HepG2 (cell line): ENCODE results near the gene COPS4. TPM values are rescaled to one million over a fixed set of nuclear protein-coding genes. Genes with fewer than 3 reads are reported as not detected.

Experiments used
- ATF7 ChIP-seq, 2 experiments: fragments of 450-650 bp in 1 of 2; sonication (generic) in 1 of 2; formaldehyde crosslinking in 1 of 2; IDR thresholded peaks; 2 replicates each; pipeline versions ENCODE4 v1.4.0 to v1.6.1; 2016 to 2020; ENCODE audit warnings: antibody characterized with exemption in 1 of 2, mild to moderate bottlenecking in 1 of 2, missing genetic modification reagents in 1 of 2
- IRF1 ChIP-seq: sonication (generic); formaldehyde crosslinking; IDR thresholded peaks from 2 replicates; pipeline ENCODE4 v1.4.0; 2020; ENCODE audit warnings: low read depth, mild to moderate bottlenecking, missing genetic modification reagents
- KLF6 ChIP-seq: IDR thresholded peaks from 2 replicates; pipeline ENCODE4 v1.8.0; 2016; ENCODE audit warnings: missing biosample characterization, missing genetic modification reagents
- MLXIP ChIP-seq: sonication (generic); formaldehyde crosslinking; IDR thresholded peaks from 2 replicates; pipeline ENCODE4 v1.9.0; 2021; ENCODE audit warnings: missing genetic modification reagents, borderline replicate concordance
- NAIF1 ChIP-seq: sonication (generic); formaldehyde crosslinking; IDR thresholded peaks from 2 replicates; pipeline ENCODE4 v1.5.0; 2020; ENCODE audit warnings: mild to moderate bottlenecking, missing genetic modification reagents, borderline replicate concordance
- PHF8 ChIP-seq: sonication (generic); formaldehyde crosslinking; IDR thresholded peaks from 2 replicates; pipeline ENCODE4 v1.5.0; 2020; ENCODE audit warnings: missing genetic modification reagents
- RELA ChIP-seq: sonication (generic); formaldehyde crosslinking; IDR thresholded peaks from 2 replicates; pipeline ENCODE4 v1.4.0; 2020; ENCODE audit warnings: missing genetic modification reagents
- SMAD9 ChIP-seq: sonication (generic); formaldehyde crosslinking; IDR thresholded peaks from 2 replicates; pipeline ENCODE4 v1.5.1; 2020; ENCODE audit warnings: mild to moderate bottlenecking, missing genetic modification reagents
- ZMAT3 ChIP-seq: sonication (generic); formaldehyde crosslinking; conservative IDR thresholded peaks from 2 replicates; pipeline ENCODE4 v1.7.0; 2021; ENCODE audit warnings: missing genetic modification reagents
- ZNF18 ChIP-seq: sonication (generic); formaldehyde crosslinking; IDR thresholded peaks from 2 replicates; pipeline ENCODE4 v1.8.0; 2022; ENCODE audit warnings: mild to moderate bottlenecking, missing genetic modification reagents; ENCODE audit not compliant: insufficient replicate concordance
- ZNF224 ChIP-seq: sonication (generic); formaldehyde crosslinking; IDR thresholded peaks from 2 replicates; pipeline ENCODE4 v1.5.0; 2020; ENCODE audit warnings: mild to moderate bottlenecking, missing genetic modification reagents
- ZNF225 ChIP-seq: sonication (generic); formaldehyde crosslinking; IDR thresholded peaks from 2 replicates; pipeline ENCODE4 v1.4.0; 2020; ENCODE audit warnings: mild to moderate bottlenecking, missing genetic modification reagents
- ZNF407 ChIP-seq: sonication (generic); formaldehyde crosslinking; IDR thresholded peaks from one replicate; pipeline ENCODE4 v1.5.1; 2020; ENCODE audit warnings: mild to moderate bottlenecking, missing genetic modification reagents; ENCODE audit errors: not compliant biosample characterization
- ZNF562 ChIP-seq: sonication (generic); formaldehyde crosslinking; IDR thresholded peaks from 2 replicates; pipeline ENCODE4 v1.8.0; 2022; ENCODE audit warnings: missing genetic modification reagents, borderline replicate concordance
- ZNF891 ChIP-seq: sonication (generic); formaldehyde crosslinking; IDR thresholded peaks from 2 replicates; pipeline ENCODE4 v1.5.0; 2020; ENCODE audit warnings: mild to moderate bottlenecking, missing genetic modification reagents
- polyA plus RNA-seq, 8 experiments: library from polyadenylated mRNA; depleted of rRNA in 3 of 8; stranded (reverse) in 7 of 8; unstranded in 1 of 8; fragments of >200 nt; fragmentation: Illumina TruSeq in 4 of 8; extraction: Trizol in 4 of 8; gene quantifications; 2 replicates each; pipeline versions ENCODE4 v1.2.1 to v1.2.3, GENCODE V29; 2011 to 2016; ENCODE audit warnings: low read depth in 4 of 8, missing spikeins in 1 of 8, mixed read lengths in 1 of 8; ENCODE audit not compliant: insufficient read depth in 1 of 8
- total RNA-seq, 5 experiments: library from RNA; depleted of rRNA; stranded (reverse); fragments of >200 nt; fragmentation: Illumina TruSeq; extraction: Trizol; gene quantifications; 2 replicates each; pipeline ENCODE4 v1.2.3, GENCODE V29; 2016; ENCODE audit warnings: low read depth in 1 of 5

The COPS4 gene
- total and polyA plus RNA-seq, 2 of the 13 experiments (the other 11 are each of a cell fraction or from before 2014, with no cell fraction given), result 28.8 to 52.5 TPM

GRCh38 chr4:83012687-83013419 is 22.1 kb upstream of the COPS4 start (continued):
- no peak for TF ChIP-seq SMAD9 (CRISPR knock-in tag)
- TF ChIP-seq ATF7 (IDR thresholded peaks at IDR 0.05), result peak; percentile 76
- no peak for TF ChIP-seq ATF7 (CRISPR knock-in tag; IDR thresholded peaks at IDR 0.05)
- TF ChIP-seq ZMAT3 (CRISPR knock-in tag), result no peak
- no peak for TF ChIP-seq ZNF225 (CRISPR knock-in tag)
- no peak for TF ChIP-seq RELA (CRISPR knock-in tag)
- no peak for TF ChIP-seq MLXIP (CRISPR knock-in tag)
- peak; percentile 57 for TF ChIP-seq ZNF18 (CRISPR knock-in tag)
- peak; percentile 75; the same call in 1 of the 2 replicates for TF ChIP-seq KLF6 (CRISPR knock-in tag)
- TF ChIP-seq ZNF407, result no peak
- TF ChIP-seq ZNF891 (CRISPR knock-in tag), result no peak
- no peak for TF ChIP-seq IRF1 (CRISPR knock-in tag)
- peak; percentile 61; the same call in 1 of the 2 replicates for TF ChIP-seq NAIF1 (CRISPR knock-in tag)
- TF ChIP-seq PHF8, result peak; percentile 28; the same call in 1 of the 2 replicates
- no peak for TF ChIP-seq ZNF562
- TF ChIP-seq ZNF224 (CRISPR knock-in tag), result no peak
